IPS DF 4.7 (cell line): ENCODE results near the gene BMPER.

Experiments used
- DNase-seq: peaks from one replicate; pipeline ENCODE4 v3.0.0-alpha.2; 2013; ENCODE audit warnings: low spot score; ENCODE audit errors: extremely low read depth

BMPER gene

GRCh38 chr7:34131371-34131770 is 226.0 kb downstream of the BMPER start:
- DNase-seq = no peak

GRCh38 chr7:34133356-34133982 is 228.1 kb downstream of the BMPER start:
- DNase-seq = no peak

GRCh38 chr7:34133983-34134782 is 228.8 kb downstream of the BMPER start:
- DNase-seq = peak; percentile 56

GRCh38 chr7:34135924-34136323 is 230.6 kb downstream of the BMPER start:
- DNase-seq = no peak

GRCh38 chr7:34136698-34137097 is 231.4 kb downstream of the BMPER start:
- no peak for DNase-seq

GRCh38 chr7:34137176-34137575 is 231.8 kb downstream of the BMPER start:
- DNase-seq = no peak

- DNase-seq = no peak
Measured at GRCh38 chr7:34138483-34138882, 233.1 kb downstream of the BMPER start.

- no peak for DNase-seq
Measured at GRCh38 chr7:34139086-34139485, 233.7 kb downstream of the BMPER start.

- no peak for DNase-seq
Measured at GRCh38 chr7:34140066-34140465, 234.7 kb downstream of the BMPER start.

- no peak for DNase-seq
Measured at GRCh38 chr7:34143402-34143801, 238.1 kb downstream of the BMPER start.

- DNase-seq = no peak
Measured at GRCh38 chr7:34145603-34146002, 240.3 kb downstream of the BMPER start.

- DNase-seq = no peak
Measured at GRCh38 chr7:34153656-34154270, 248.4 kb downstream of the BMPER start.

- no peak for DNase-seq
Measured at GRCh38 chr7:34155220-34155908, 250.0 kb downstream of the BMPER start.

- DNase-seq = no peak
Measured at GRCh38 chr7:34156336-34156735, 251.0 kb downstream of the BMPER start.

GRCh38 chr7:34157137-34157536 is 251.8 kb downstream of the BMPER start:
- DNase-seq = no peak

GRCh38 chr7:34158368-34159153 is 253.2 kb downstream of the BMPER start:
- no peak for DNase-seq

- no peak for DNase-seq
Measured at GRCh38 chr7:34160261-34160752, 255.0 kb downstream of the BMPER start.

GRCh38 chr7:34162027-34162565 is 256.8 kb downstream of the BMPER start:
- no peak for DNase-seq

- DNase-seq = no peak
Measured at GRCh38 chr7:34162677-34163076, 257.3 kb downstream of the BMPER start.

- no peak for DNase-seq
Measured at GRCh38 chr7:34163956-34164355, 258.6 kb downstream of the BMPER start.

- no peak for DNase-seq
Measured at GRCh38 chr7:34165466-34165865, 260.1 kb downstream of the BMPER start.
